Skeletal muscle satellite cell (primary cell): ENCODE data around the gene CYP3A5.
A peak's percentile ranks its signal among the peaks of the same experiment; 100 is the strongest.

Experiments used
- H3K27me3 ChIP-seq: 2 replicates; pipeline ENCODE4 v1.7.0; 2013; ENCODE audit warnings: low read length; ENCODE audit not compliant: control insufficient read depth, insufficient read depth
- H3K36me3 ChIP-seq: 2 replicates; pipeline ENCODE4 v1.7.0; 2013; ENCODE audit warnings: mild to moderate bottlenecking, control low read depth, low read length; ENCODE audit not compliant: insufficient read depth
- H3K4me1 ChIP-seq: 2 replicates; pipeline ENCODE4 v1.7.0; 2013; ENCODE audit warnings: low read length; ENCODE audit not compliant: control insufficient read depth, insufficient read depth
- H3K4me2 ChIP-seq: 2 replicates; pipeline ENCODE4 v1.7.0; 2013; ENCODE audit warnings: mild to moderate bottlenecking, low read length
- H3K4me3 ChIP-seq: 2 replicates; pipeline ENCODE4 v1.7.0; 2013; ENCODE audit warnings: low read length
- H3K9ac ChIP-seq: 2 replicates; pipeline ENCODE4 v1.7.0; 2013; ENCODE audit warnings: mild to moderate bottlenecking, low read depth, low read length, moderate library complexity
- H3K9me3 ChIP-seq: replicated peaks from 2 replicates; pipeline ENCODE4 v1.7.0; 2013; ENCODE audit warnings: mild to moderate bottlenecking, control low read depth, low read length

Gene CYP3A5

GRCh38 chr7:99619571-99620130, 60.1 kb downstream of the CYP3A5 start:
- no peak overlapping the region for H3K9ac ChIP-seq
- peaks cover 53% of the 10 kb centered on the region for H3K36me3 ChIP-seq
- no peaks in the 10 kb centered on the region for H3K27me3 ChIP-seq
- no peak overlapping the region for H3K4me2 ChIP-seq
- peaks cover 15% of the 10 kb centered on the region for H3K4me1 ChIP-seq
- no peaks in the 10 kb centered on the region for H3K9me3 ChIP-seq
- no peak overlapping the region for H3K4me3 ChIP-seq

- Histone ChIP-seq H3K4me3 (no peak overlapping the region), H3K36me3 (peaks cover 44% of the 10 kb centered on the region), H3K4me1 (peaks cover 15% of the 10 kb centered on the region), H3K9ac (no peak overlapping the region), H3K9me3 (no peaks in the 10 kb centered on the region), H3K4me2 (peak overlapping the region; percentile 29), H3K27me3 (no peaks in the 10 kb centered on the region)
Measured at GRCh38 chr7:99618726-99619125, 61.1 kb downstream of the CYP3A5 start.

- H3K4me2 ChIP-seq = peak overlapping the region; percentile 90
- peaks cover 32% of the 10 kb centered on the region for H3K36me3 ChIP-seq
- H3K4me3 ChIP-seq = peak overlapping the region; percentile 89
- H3K4me1 ChIP-seq = peaks cover 15% of the 10 kb centered on the region
- H3K9me3 ChIP-seq = no peaks in the 10 kb centered on the region
- peak overlapping the region; percentile 88 for H3K9ac ChIP-seq
- H3K27me3 ChIP-seq = no peaks in the 10 kb centered on the region
Measured at GRCh38 chr7:99617192-99617781, 62.5 kb downstream of the CYP3A5 start.

GRCh38 chr7:99616359-99617191, 63.2 kb downstream of the CYP3A5 start, which contains the start of gene ZSCAN25:
Gene ZSCAN25, plus strand, starts transcription at chr7:99616946. Its CDS starts 2,661 bp downstream, at chr7:99619607.
- Histone ChIP-seq H3K4me1 (peaks cover 15% of the 10 kb centered on the region), H3K36me3 (peaks cover 27% of the 10 kb centered on the region), H3K27me3 (no peaks in the 10 kb centered on the region), H3K4me3 (peak within 1 kb of the TSS; percentile 89), H3K9me3 (no peaks in the 10 kb centered on the region), H3K9ac (peak within 1 kb of the TSS; percentile 88), H3K4me2 (peak within 1 kb of the TSS; percentile 90)

GRCh38 chr7:99615989-99616358, 63.8 kb downstream of the CYP3A5 start:
- Histone ChIP-seq H3K4me3 (peak overlapping the region; percentile 89), H3K4me2 (peak overlapping the region; percentile 90), H3K27me3 (no peaks in the 10 kb centered on the region), H3K36me3 (peaks cover 21% of the 10 kb centered on the region), H3K9ac (peak overlapping the region; percentile 88), H3K4me1 (peaks cover 15% of the 10 kb centered on the region), H3K9me3 (no peaks in the 10 kb centered on the region)

- H3K4me1 ChIP-seq = peaks cover 15% of the 10 kb centered on the region
- H3K27me3 ChIP-seq = peaks cover 7% of the 10 kb centered on the region
- H3K4me2 ChIP-seq = no peak overlapping the region
- H3K36me3 ChIP-seq = peaks cover 7% of the 10 kb centered on the region
- H3K9ac ChIP-seq = no peak overlapping the region
- H3K4me3 ChIP-seq = no peak overlapping the region
- no peaks in the 10 kb centered on the region for H3K9me3 ChIP-seq
Measured at GRCh38 chr7:99614495-99614894, 65.3 kb downstream of the CYP3A5 start.

GRCh38 chr7:99607548-99607947, 72.2 kb downstream of the CYP3A5 start:
- no peak overlapping the region for H3K4me3 ChIP-seq

GRCh38 chr7:99606531-99606930, 73.3 kb downstream of the CYP3A5 start:
- H3K27me3 ChIP-seq = peaks cover 19% of the 10 kb centered on the region
- no peaks in the 10 kb centered on the region for H3K36me3 ChIP-seq
- no peaks in the 10 kb centered on the region for H3K9me3 ChIP-seq
- no peaks in the 10 kb centered on the region for H3K4me1 ChIP-seq
- H3K4me3 ChIP-seq = no peak overlapping the region
- H3K4me2 ChIP-seq = no peak overlapping the region
- no peak overlapping the region for H3K9ac ChIP-seq

More at GRCh38 chr7:99607548-99607947, 72.2 kb downstream of the CYP3A5 start:
- Histone ChIP-seq H3K27me3 (peaks cover 19% of the 10 kb centered on the region), H3K4me2 (no peak overlapping the region), H3K9ac (no peak overlapping the region), H3K9me3 (no peaks in the 10 kb centered on the region), H3K4me1 (no peaks in the 10 kb centered on the region), H3K36me3 (no peaks in the 10 kb centered on the region)

GRCh38 chr7:99605527-99605926, 74.3 kb downstream of the CYP3A5 start:
- Histone ChIP-seq H3K4me3 (no peak overlapping the region), H3K4me1 (no peaks in the 10 kb centered on the region), H3K9ac (no peak overlapping the region)

GRCh38 chr7:99601656-99602310, 78.0 kb downstream of the CYP3A5 start:
- Histone ChIP-seq H3K4me3 (no peak overlapping the region), H3K9me3 (no peaks in the 10 kb centered on the region), H3K27me3 (peaks cover 4% of the 10 kb centered on the region), H3K4me1 (no peaks in the 10 kb centered on the region), H3K36me3 (no peaks in the 10 kb centered on the region), H3K4me2 (no peak overlapping the region), H3K9ac (no peak overlapping the region)

More at GRCh38 chr7:99605527-99605926, 74.3 kb downstream of the CYP3A5 start:
- H3K9me3 ChIP-seq = no peaks in the 10 kb centered on the region
- peaks cover 19% of the 10 kb centered on the region for H3K27me3 ChIP-seq
- no peaks in the 10 kb centered on the region for H3K36me3 ChIP-seq
- H3K4me2 ChIP-seq = no peak overlapping the region

GRCh38 chr7:99599836-99600235, 80.0 kb downstream of the CYP3A5 start:
- H3K4me2 ChIP-seq = no peak overlapping the region
- H3K9ac ChIP-seq = no peak overlapping the region
- no peaks in the 10 kb centered on the region for H3K4me1 ChIP-seq
- H3K36me3 ChIP-seq = no peaks in the 10 kb centered on the region
- H3K9me3 ChIP-seq = no peaks in the 10 kb centered on the region
- no peaks in the 10 kb centered on the region for H3K27me3 ChIP-seq
- H3K4me3 ChIP-seq = no peak overlapping the region
